Loucy (cell line): ENCODE measurements around the gene STRBP.

Experiments
- EZH2phosphoT487 ChIP-seq: fragments of 200-600 bp; IDR thresholded peaks from 2 replicates; pipeline ENCODE4 v1.6.1; 2018; ENCODE audit warnings: antibody characterized with exemption, mild to moderate bottlenecking, moderate library complexity, borderline replicate concordance
- TF ChIP-seq, protein P1 (sequence below): fragments of 200-600 bp; sonication (generic); conservative IDR thresholded peaks from 2 replicates; pipeline ENCODE4 v1.5.1; 2014; ENCODE audit warnings: mild to moderate bottlenecking, antibody characterized with exemption, low read length

DNA sequence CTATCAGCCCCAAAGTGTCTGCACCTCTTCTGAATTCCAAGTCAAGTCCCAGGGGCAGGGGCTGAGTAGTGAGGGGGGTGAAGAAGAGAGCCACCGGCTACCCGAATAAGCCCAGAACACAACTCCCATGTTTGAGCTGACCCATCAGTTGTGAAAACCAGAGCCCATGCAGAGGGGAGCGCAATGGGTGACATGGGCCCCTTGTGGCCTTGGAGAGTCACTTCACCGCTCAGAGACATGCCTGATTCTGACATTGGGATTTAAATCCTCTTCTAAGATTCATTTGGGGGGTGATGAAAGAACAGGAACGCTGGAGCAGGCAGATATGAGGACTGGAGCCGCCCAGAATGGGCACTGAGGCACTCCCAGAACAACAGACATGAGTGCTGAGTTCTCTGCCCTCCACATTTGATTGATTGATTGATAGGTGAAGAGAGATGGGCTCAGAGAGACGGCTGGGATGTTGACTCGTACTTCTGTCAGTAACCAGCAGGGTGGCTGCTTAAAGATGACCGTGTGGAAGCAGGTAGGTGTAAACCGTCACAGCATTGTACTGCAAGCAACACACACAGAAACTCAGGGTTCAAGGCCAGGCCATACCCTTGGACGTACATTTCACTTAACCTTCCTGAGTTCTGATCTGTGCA is 160.6 kb downstream of the STRBP start:
- TF ChIP-seq, protein P1, sequence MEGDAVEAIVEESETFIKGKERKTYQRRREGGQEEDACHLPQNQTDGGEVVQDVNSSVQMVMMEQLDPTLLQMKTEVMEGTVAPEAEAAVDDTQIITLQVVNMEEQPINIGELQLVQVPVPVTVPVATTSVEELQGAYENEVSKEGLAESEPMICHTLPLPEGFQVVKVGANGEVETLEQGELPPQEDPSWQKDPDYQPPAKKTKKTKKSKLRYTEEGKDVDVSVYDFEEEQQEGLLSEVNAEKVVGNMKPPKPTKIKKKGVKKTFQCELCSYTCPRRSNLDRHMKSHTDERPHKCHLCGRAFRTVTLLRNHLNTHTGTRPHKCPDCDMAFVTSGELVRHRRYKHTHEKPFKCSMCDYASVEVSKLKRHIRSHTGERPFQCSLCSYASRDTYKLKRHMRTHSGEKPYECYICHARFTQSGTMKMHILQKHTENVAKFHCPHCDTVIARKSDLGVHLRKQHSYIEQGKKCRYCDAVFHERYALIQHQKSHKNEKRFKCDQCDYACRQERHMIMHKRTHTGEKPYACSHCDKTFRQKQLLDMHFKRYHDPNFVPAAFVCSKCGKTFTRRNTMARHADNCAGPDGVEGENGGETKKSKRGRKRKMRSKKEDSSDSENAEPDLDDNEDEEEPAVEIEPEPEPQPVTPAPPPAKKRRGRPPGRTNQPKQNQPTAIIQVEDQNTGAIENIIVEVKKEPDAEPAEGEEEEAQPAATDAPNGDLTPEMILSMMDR: no peak
- TF ChIP-seq EZH2phosphoT487: no peak
